ENCODE data around the gene LIMS3. TPM values are rescaled to one million over a fixed set of nuclear protein-coding genes. Genes with fewer than 3 reads are reported as not detected.
"Not testable (repeated sequence)": the region's sequence is repeated elsewhere in the genome, so short reads cannot be mapped to it uniquely, and the experiment has no call there.

LIMS3 gene
- total and polyA plus RNA-seq, 8 donors: 0.50 to 3.6 (median 2.6) TPM; not detected in 3

DNA sequence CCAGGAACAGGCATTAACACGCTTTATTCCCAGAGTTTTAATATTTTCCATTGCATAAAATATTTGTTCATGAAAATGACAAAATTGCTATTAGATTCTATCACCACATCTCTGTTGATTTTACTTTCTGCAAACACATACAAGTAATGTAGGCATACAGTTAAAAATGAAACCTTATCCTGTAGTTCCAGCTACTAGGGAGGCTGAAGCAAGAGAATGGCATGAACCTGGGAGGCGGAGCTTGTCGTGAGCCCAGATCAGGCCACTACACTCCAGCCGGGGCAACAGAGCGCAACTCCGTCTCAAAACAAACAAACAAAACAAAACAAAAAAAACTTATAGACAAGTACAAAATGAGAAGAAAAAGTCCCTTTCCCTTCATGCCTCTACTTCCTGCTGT lies 38.0 kb downstream of the LIMS3 start:
- DNase-seq; H3K4me3 ChIP-seq; intact Hi-C loops (cut with DNase I; ENCODE audit: low total_unique reads); H3K36me3 ChIP-seq; H3K27ac ChIP-seq; H3K27me3 ChIP-seq; H3K4me1 ChIP-seq; H3K9me3 ChIP-seq: not testable (repeated sequence)
- WGBS, 5 donors: no CpG with 5 or more reads among the region's 6 CpGs

DNA sequence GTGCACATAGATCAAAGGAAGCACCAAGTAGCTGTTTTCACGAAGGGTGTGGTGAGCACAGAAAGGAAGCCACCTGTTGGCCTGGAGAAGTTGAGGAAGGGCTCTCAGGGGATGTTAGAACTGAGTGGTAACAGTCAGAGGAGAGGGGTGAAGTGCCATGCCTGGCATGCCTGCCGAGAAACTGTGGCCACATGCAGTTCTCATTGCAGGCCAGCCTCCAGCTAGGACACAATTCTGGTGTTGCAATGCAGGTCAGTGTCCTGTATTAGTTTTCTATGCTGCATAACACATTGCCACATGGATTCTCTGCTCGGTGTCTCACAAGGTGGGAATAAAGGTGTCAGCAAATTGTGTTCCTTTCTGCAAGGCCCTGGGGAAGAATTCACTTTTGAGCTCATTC lies 46.9 kb downstream of the LIMS3 start:
- H3K27me3 ChIP-seq; H3K4me1 ChIP-seq; H3K4me3 ChIP-seq; intact Hi-C loops (cut with DNase I; ENCODE audit: low total_unique reads); DNase-seq; H3K27ac ChIP-seq; H3K36me3 ChIP-seq; H3K9me3 ChIP-seq: not testable (repeated sequence)
- no CpG with 5 or more reads among the region's 3 CpGs for WGBS, 5 donors

DNA sequence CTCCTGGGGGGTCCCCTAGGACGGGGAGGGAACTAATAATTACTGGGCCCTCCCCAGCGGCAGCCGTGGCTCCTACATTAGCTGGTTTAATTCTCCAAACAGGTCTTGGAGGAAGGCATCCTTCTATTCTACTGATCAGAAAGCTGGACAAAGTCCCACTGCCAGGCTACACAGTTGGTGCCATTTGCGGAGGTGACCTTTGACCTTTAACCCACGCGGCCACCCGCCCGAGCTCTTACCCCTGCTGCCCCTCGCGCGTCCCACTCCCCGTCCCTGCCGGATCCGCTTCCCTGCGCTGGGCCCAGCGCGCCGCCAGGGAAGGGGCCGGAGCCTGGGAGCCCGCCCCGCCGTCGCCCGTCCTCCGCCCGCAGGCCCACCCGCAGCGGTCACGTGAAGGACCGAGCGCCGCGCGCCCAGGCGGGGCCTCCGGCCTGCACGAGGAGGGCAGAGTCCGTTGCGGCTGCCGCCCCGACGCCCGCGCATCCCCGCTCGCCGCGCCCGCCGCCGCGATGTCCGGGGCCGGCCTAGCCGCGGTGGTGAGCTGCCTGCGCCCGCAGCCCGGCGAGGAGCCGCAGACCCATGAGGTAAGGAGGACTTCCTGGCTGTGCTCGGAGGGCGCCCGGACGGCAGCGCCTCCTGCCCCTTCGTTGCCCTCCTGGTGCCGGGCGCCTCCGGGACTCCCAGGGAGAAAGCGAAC lies 48.9 kb downstream of the LIMS3 start:
- H3K36me3 ChIP-seq; H3K27me3 ChIP-seq; H3K4me3 ChIP-seq; DNase-seq; H3K9me3 ChIP-seq; intact Hi-C loops (cut with DNase I; ENCODE audit: low total_unique reads); H3K27ac ChIP-seq; H3K4me1 ChIP-seq: not testable (repeated sequence)
- WGBS, 5 donors: no CpG with 5 or more reads among the region's 71 CpGs

DNA sequence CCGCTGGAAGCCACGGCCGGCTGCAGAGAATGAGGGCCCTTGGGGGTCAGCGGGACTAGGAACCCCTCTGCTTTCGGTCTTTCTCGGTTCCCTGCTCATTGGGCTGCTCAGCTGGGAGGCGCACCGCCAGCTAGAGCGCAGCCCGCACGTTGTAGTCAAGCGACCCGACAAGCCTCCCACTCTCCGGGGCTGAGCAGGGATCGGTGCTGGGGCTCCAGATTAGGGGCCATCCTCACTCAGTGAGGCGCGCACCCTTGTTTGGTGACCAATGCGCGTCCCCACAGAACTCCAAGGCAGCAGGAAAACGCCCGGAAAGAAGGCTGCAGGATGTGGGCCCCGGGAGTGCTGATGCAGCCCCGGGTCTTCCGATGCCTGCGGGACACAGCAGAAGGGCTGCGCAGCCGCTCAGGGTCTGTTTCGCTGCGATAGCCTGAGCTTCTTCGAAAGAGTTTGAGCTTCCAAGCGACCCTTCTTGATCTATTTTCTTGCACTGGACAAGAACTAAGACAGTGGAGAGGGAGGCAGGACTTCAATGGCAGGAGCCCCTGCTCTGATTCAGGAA lies 49.6 kb downstream of the LIMS3 start:
- not testable (repeated sequence) for H3K27ac ChIP-seq

DNA sequence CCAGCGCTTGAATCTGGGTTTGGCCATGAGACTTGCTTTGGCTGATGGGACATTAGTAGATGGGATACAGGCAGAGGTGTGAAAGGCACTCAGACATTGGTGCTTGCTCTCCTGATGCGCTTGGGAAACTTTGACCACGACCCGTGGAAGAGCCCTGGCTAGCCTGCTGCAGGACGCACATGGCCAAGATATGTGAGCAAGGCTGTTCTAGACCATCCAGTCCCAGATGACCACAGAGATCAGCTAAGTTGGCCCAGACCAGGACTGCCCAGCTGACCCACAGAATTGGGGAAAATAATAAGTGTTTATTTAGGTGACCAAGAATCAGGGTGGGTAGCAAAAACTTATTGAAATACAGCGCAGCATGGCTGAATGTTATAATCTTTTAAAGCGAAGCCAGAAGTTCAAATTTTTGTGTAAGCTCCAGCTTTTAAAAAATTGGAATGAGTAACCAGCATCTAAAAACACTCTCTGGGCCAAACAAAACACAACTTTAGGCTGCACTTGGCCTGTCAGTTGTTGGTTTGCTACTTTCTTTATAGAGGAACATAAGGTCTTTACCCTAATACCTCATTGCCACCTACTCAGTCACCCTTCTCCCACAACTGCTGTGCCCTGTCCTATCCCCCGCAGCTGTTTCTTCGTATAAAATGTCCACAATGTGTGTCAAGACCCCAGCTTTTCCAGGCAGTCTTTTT lies 51.8 kb downstream of the LIMS3 start:
- H3K36me3 ChIP-seq; H3K9me3 ChIP-seq; H3K4me1 ChIP-seq; H3K27ac ChIP-seq; H3K27me3 ChIP-seq; intact Hi-C loops (cut with DNase I; ENCODE audit: low total_unique reads); DNase-seq; H3K4me3 ChIP-seq: not testable (repeated sequence)
- no CpG with 5 or more reads among the region's 9 CpGs for WGBS, 5 donors

More for the DNA sequence above, 49.6 kb downstream of the LIMS3 start:
- intact Hi-C loops (cut with DNase I; ENCODE audit: low total_unique reads); H3K4me3 ChIP-seq; H3K36me3 ChIP-seq; DNase-seq; H3K27me3 ChIP-seq; H3K9me3 ChIP-seq; H3K4me1 ChIP-seq: not testable (repeated sequence)
- no CpG with 5 or more reads among the region's 31 CpGs for WGBS, 5 donors

DNA sequence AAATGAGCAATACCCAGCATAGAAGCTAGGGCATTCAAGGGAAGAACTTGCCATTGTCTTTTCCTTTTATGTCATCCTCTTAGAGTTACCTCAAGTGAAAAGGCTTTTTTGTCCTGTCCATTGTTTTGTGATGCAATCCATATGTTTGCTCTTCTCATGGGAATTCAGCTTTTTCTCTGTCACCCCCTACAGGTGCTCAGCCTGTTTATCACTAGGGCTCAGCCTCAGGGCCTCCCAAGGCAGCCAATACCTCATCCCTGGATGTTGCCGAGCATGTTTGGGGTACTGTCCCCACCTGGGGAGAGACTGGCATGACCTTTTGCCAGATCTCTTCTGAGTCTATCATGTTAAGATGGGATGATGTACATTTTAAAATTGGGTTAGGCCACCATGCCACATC lies 65.5 kb downstream of the LIMS3 start:
- H3K4me3 ChIP-seq; H3K27ac ChIP-seq; intact Hi-C loops (cut with DNase I; ENCODE audit: low total_unique reads); H3K4me1 ChIP-seq; H3K9me3 ChIP-seq; H3K27me3 ChIP-seq; H3K36me3 ChIP-seq; DNase-seq: not testable (repeated sequence)
- no CpG with 5 or more reads among the region's 1 CpG for WGBS, 5 donors

DNA sequence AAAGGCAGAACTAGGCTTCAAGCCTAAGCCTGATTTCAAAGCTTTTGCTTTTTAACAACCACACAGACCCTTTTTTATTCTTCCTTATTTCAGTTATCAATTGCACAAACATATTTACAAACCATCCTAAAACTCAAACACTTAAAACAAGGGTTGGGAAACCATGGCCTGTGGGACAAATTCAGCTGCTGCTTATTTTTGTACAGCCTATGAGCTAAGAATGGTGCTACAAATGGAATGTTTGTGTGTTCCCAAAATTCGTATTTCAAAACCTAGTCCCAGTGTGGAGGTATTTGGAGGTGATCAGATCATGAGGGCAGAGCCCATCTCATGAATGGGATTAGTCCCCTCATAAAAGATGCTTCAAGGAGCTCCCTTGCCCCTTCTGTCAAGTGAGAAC lies 67.0 kb downstream of the LIMS3 start:
- H3K27ac ChIP-seq; DNase-seq; H3K36me3 ChIP-seq; intact Hi-C loops (cut with DNase I; ENCODE audit: low total_unique reads); H3K9me3 ChIP-seq; H3K4me3 ChIP-seq; H3K27me3 ChIP-seq; H3K4me1 ChIP-seq: not testable (repeated sequence)
- WGBS, 5 donors: no CpG with 5 or more reads among the region's 1 CpG

DNA sequence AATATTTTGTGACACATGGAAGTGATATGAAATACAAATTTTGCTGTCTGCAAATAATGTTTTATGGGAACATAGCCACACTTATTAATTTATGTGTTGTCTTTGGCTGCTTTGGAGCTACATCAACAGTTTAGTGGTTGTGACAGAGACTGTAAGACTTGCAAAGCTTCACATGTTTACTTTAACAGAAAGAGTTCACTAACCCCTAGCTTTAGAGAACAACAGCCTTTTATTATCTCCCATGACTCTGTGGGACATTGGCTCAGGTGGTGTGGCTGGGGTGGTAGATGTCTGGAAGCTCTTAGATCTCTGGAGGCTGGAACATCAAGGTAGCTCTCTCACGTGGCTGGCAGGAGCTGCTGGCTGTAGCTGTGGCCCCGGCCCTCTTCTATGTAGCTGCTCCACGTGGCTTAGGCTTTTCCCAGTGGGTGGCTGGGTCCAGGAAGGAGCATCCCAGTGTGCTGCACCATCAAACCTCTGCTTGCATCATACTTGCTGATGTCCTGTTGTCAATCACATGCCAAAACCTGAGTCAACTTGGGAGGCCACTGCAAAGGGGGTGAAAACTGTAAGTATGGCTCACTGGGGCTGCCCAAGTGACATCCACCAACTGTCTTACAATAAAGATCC lies 67.7 kb downstream of the LIMS3 start:
- H3K9me3 ChIP-seq; H3K27ac ChIP-seq; intact Hi-C loops (cut with DNase I; ENCODE audit: low total_unique reads); H3K27me3 ChIP-seq; H3K4me1 ChIP-seq; DNase-seq; H3K36me3 ChIP-seq; H3K4me3 ChIP-seq: not testable (repeated sequence)
- WGBS, 5 donors: no CpG with 5 or more reads among the region's 3 CpGs

DNA sequence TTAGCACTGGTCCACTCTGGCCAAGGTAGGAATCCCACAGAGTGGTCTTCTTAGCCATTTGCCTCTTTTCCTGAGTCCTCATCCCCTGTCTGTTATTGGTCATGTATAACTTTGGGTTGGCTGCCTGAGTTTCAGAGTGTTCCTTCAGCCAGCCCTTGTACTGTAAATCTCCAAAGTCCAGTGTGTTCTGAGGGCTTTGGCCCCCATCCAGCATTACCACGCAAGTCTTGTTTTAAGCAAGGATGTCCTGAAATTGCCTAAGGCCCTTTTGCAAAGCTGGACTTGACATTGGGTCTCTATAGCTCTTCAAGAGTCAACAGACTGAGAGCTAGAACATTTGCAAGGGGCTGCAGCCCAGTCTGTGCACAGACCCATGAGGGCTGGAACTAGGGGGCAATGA lies 68.4 kb downstream of the LIMS3 start:
- H3K4me3 ChIP-seq; H3K36me3 ChIP-seq; H3K9me3 ChIP-seq; intact Hi-C loops (cut with DNase I; ENCODE audit: low total_unique reads); DNase-seq; H3K4me1 ChIP-seq; H3K27ac ChIP-seq; H3K27me3 ChIP-seq: not testable (repeated sequence)
- no CpG with 5 or more reads among the region's 1 CpG for WGBS, 5 donors

DNA sequence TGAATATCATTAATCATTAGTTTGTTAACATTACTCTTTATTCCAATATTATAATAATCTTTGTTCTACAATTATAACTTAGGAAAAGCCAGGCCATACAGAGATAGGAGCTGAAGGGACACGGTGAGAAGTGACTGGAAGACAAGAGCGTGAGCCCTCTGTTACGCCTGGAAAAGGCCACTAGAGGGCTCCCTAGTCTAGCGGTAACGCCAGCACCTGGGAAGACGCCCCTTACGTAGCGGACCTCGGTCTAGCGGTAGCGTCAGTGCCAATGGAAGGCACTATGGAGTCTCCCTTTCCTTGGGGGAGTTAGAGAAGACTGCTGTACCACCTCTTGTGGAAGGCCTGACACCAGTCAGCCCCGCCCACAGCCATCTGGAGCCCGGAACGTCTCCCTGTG lies 71.4 kb downstream of the LIMS3 start:
- DNase-seq; H3K4me3 ChIP-seq; H3K9me3 ChIP-seq; H3K36me3 ChIP-seq; intact Hi-C loops (cut with DNase I; ENCODE audit: low total_unique reads); H3K27me3 ChIP-seq; H3K27ac ChIP-seq; H3K4me1 ChIP-seq: not testable (repeated sequence)
- WGBS, 5 donors: no CpG with 5 or more reads among the region's 14 CpGs

DNA sequence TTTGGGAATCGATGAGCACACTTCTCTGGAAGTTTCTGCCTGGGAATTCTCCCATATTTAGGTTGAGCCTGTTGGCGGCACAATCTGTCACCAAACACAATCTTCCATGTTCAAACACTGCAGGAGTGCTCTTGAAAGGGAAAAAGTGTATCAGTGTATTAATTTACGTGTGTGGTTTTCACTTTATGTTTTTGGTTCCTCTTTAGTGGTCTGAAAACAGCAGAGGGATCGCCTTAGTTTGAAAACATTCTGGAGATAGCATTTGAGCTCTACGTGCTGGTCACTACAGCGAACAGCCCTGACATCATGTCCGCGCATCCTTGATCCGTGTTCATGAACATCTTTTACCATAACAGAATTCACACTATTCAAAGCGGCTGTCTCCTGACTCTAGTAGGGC lies 73.2 kb downstream of the LIMS3 start:
- intact Hi-C loops (cut with DNase I; ENCODE audit: low total_unique reads); H3K4me3 ChIP-seq; H3K27ac ChIP-seq; H3K9me3 ChIP-seq; H3K36me3 ChIP-seq; DNase-seq; H3K4me1 ChIP-seq; H3K27me3 ChIP-seq: not testable (repeated sequence)
- no CpG with 5 or more reads among the region's 10 CpGs for WGBS, 5 donors

Data from stomach (tissue), 9 donors.